ENCODE results near the gene ZNF264. TPM values are rescaled to one million over a fixed set of nuclear protein-coding genes. Genes with fewer than 3 reads are reported as not detected.

ZNF264 gene
- total and polyA plus RNA-seq, 4 donors: 2.5 to 22.6 (median 8.0) TPM

GRCh38 chr19:57141699-57142098 lies 49.6 kb upstream of the ZNF264 start:
- Histone ChIP-seq H3K27ac (ENCODE audit: low read depth in 1 of 2, low read length in 2 of 2) (no peak overlapping the region), H3K9me3 (ENCODE audit: control insufficient read depth in 4 of 4, low read length in 3 of 4) (peaks cover 2 to 13% (median 7%) of the 10 kb centered on the region in 4 donors), H3K27me3 (ENCODE audit: control insufficient read depth in 4 of 4, insufficient read depth in 4 of 4, low read length in 3 of 4) (no peaks in the 10 kb centered on the region), H3K4me1 (ENCODE audit: control insufficient read depth in 4 of 4, insufficient read depth in 4 of 4, low read length in 3 of 4) (peaks cover 0 to 1% (median 0%) of the 10 kb centered on the region in 4 donors), H3K36me3 (ENCODE audit: control insufficient read depth in 4 of 4, insufficient read depth in 3 of 4, low read depth in 1 of 4, low read length in 3 of 4) (no peaks in the 10 kb centered on the region), H3K4me3 (ENCODE audit: low read depth in 1 of 3, low read length in 3 of 3) (no peak overlapping the region), H3K9ac (ENCODE audit: low read depth in 1 of 2, low read length in 2 of 2) (no peak overlapping the region)
- no peak for DNase-seq (ENCODE audit: low spot score)
- TF ChIP-seq CTCF (IDR thresholded peaks at IDR 0.05; ENCODE audit: low read depth, low read length, missing input control) (no peak), MAX (IDR thresholded peaks at IDR 0.05) (no peak), GABPA (IDR thresholded peaks at IDR 0.05 in 1 of 2, conservative IDR thresholded peaks at IDR 0.05 in 1 of 2) (no peak), RXRA (IDR thresholded peaks at IDR 0.05) (no peak), YY1 (IDR thresholded peaks at IDR 0.05) (no peak), SP1 (IDR thresholded peaks at IDR 0.05) (no peak), HNF4A (conservative IDR thresholded peaks at IDR 0.05) (no peak), NR2F2 (IDR thresholded peaks at IDR 0.05) (no peak), EGR1 (IDR thresholded peaks at IDR 0.05; ENCODE audit: low read depth in 2 of 2) (no peak), HNF4G (IDR thresholded peaks at IDR 0.05) (no peak), TAF1 (conservative IDR thresholded peaks at IDR 0.05) (no peak), JUND (IDR thresholded peaks at IDR 0.05) (no peak), RAD21 (IDR thresholded peaks at IDR 0.05) (no peak), FOXA2 (IDR thresholded peaks at IDR 0.05) (no peak), FOXA1 (IDR thresholded peaks at IDR 0.05) (no peak), ATF3 (IDR thresholded peaks at IDR 0.05) (no peak)
- TF ChIP-seq, protein P1, sequence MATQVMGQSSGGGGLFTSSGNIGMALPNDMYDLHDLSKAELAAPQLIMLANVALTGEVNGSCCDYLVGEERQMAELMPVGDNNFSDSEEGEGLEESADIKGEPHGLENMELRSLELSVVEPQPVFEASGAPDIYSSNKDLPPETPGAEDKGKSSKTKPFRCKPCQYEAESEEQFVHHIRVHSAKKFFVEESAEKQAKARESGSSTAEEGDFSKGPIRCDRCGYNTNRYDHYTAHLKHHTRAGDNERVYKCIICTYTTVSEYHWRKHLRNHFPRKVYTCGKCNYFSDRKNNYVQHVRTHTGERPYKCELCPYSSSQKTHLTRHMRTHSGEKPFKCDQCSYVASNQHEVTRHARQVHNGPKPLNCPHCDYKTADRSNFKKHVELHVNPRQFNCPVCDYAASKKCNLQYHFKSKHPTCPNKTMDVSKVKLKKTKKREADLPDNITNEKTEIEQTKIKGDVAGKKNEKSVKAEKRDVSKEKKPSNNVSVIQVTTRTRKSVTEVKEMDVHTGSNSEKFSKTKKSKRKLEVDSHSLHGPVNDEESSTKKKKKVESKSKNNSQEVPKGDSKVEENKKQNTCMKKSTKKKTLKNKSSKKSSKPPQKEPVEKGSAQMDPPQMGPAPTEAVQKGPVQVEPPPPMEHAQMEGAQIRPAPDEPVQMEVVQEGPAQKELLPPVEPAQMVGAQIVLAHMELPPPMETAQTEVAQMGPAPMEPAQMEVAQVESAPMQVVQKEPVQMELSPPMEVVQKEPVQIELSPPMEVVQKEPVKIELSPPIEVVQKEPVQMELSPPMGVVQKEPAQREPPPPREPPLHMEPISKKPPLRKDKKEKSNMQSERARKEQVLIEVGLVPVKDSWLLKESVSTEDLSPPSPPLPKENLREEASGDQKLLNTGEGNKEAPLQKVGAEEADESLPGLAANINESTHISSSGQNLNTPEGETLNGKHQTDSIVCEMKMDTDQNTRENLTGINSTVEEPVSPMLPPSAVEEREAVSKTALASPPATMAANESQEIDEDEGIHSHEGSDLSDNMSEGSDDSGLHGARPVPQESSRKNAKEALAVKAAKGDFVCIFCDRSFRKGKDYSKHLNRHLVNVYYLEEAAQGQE (IDR thresholded peaks at IDR 0.05): no peak
- TF ChIP-seq, protein P2, sequence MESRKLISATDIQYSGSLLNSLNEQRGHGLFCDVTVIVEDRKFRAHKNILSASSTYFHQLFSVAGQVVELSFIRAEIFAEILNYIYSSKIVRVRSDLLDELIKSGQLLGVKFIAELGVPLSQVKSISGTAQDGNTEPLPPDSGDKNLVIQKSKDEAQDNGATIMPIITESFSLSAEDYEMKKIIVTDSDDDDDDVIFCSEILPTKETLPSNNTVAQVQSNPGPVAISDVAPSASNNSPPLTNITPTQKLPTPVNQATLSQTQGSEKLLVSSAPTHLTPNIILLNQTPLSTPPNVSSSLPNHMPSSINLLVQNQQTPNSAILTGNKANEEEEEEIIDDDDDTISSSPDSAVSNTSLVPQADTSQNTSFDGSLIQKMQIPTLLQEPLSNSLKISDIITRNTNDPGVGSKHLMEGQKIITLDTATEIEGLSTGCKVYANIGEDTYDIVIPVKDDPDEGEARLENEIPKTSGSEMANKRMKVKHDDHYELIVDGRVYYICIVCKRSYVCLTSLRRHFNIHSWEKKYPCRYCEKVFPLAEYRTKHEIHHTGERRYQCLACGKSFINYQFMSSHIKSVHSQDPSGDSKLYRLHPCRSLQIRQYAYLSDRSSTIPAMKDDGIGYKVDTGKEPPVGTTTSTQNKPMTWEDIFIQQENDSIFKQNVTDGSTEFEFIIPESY (IDR thresholded peaks at IDR 0.05): no peak
- 89% methylated on average over 4 of the region's 4 CpGs for WGBS
